UCSD-AML1 (cell line): ENCODE results near the gene CDH15.
"Not testable (repeated sequence)": the region's sequence is repeated elsewhere in the genome, so short reads cannot be mapped to it uniquely, and the experiment has no call there.

Source experiments
- DNase-seq: peaks from one replicate; lab custom pipeline; 2025; ENCODE audit not compliant: unreplicated experiment; lab: John Stamatoyannopoulos, UW

Gene CDH15

GRCh38 chr16:89172171-89172527, 601 bp downstream of the CDH15 start:
- DNase-seq: no peak

GRCh38 chr16:89172528-89173173, 1.1 kb downstream of the CDH15 start:
- DNase-seq: no peak

- DNase-seq: no peak
These were observed 1.8 kb downstream of the CDH15 start for GRCh38 chr16:89173174-89173921.

- no peak for DNase-seq
These were observed 2.7 kb downstream of the CDH15 start for GRCh38 chr16:89174055-89174827.

- no peak for DNase-seq
These were observed 3.3 kb downstream of the CDH15 start for GRCh38 chr16:89174877-89175276.

GRCh38 chr16:89175280-89176146, 4.0 kb downstream of the CDH15 start:
- DNase-seq: no peak

- DNase-seq: no peak
These were observed 4.7 kb downstream of the CDH15 start for GRCh38 chr16:89176147-89176690.

- no peak for DNase-seq
These were observed 5.2 kb downstream of the CDH15 start for GRCh38 chr16:89176717-89177116.

- no peak for DNase-seq
These were observed 6.0 kb downstream of the CDH15 start for GRCh38 chr16:89177501-89177900.

GRCh38 chr16:89178453-89179147, 7.1 kb downstream of the CDH15 start:
- no peak for DNase-seq

- DNase-seq: no peak
These were observed 7.6 kb downstream of the CDH15 start for GRCh38 chr16:89179148-89179484.

GRCh38 chr16:89179656-89180315, 8.2 kb downstream of the CDH15 start:
- no peak for DNase-seq

- no peak for DNase-seq
These were observed 11.9 kb downstream of the CDH15 start for GRCh38 chr16:89183463-89183862.

- no peak for DNase-seq
These were observed 12.6 kb downstream of the CDH15 start for GRCh38 chr16:89183975-89184676.

- DNase-seq: no peak
These were observed 13.1 kb downstream of the CDH15 start for GRCh38 chr16:89184677-89184932.

GRCh38 chr16:89184933-89185794, 13.6 kb downstream of the CDH15 start:
- no peak for DNase-seq

- not testable (repeated sequence) for DNase-seq
These were observed 14.5 kb downstream of the CDH15 start for GRCh38 chr16:89185887-89186592.

- DNase-seq: not testable (repeated sequence)
These were observed 15.1 kb downstream of the CDH15 start for GRCh38 chr16:89186593-89187031.
